ENCODE measurements around the gene FMN1. TPM values are rescaled to one million over a fixed set of nuclear protein-coding genes. Genes with fewer than 3 reads are reported as not detected.

FMN1 gene
- total and polyA plus RNA-seq, 11 donors = 0.61 to 10.6 (median 3.6) TPM

GRCh38 chr15:33084661-33085060, 109.9 kb downstream of the FMN1 start:
- WGBS, 4 donors = 63 to 80% (median 77%) methylated on average over 4 of the region's 4 CpGs
- ATAC-seq = no peak
- no peak for TF ChIP-seq POLR2A (IDR thresholded peaks at IDR 0.05)
- Histone ChIP-seq H3K4me3 (no peak overlapping the region), H3K27me3 (no peaks in the 10 kb centered on the region), H3K4me1 (no peaks in the 10 kb centered on the region), H3K9me3 (no peaks in the 10 kb centered on the region), H3K27ac (no peak overlapping the region), H3K36me3 (no peaks in the 10 kb centered on the region)
- intact Hi-C loops (cut with DNase I) = loop anchor here in 7 of 10 donors (5.0 to 10.0 kb wide), 4 partner anchors 48 to 620 kb away; no protein-coding TSS in a partner anchor
- no peak for DNase-seq

- intact Hi-C loops (cut with DNase I) = loop anchor here in 3 of 10 donors (5.0 to 10.0 kb wide), 2 partner anchors 619 to 621 kb away; no protein-coding TSS in a partner anchor
- Histone ChIP-seq H3K27ac (no peak overlapping the region), H3K4me3 (no peak overlapping the region), H3K27me3 (no peaks in the 10 kb centered on the region), H3K4me1 (no peaks in the 10 kb centered on the region), H3K9me3 (no peaks in the 10 kb centered on the region), H3K36me3 (no peaks in the 10 kb centered on the region)
- ATAC-seq (no peak), DNase-seq (no peak)
- 55 to 67% (median 59%) methylated on average over 6 of the region's 6 CpGs for WGBS, 4 donors
- TF ChIP-seq, protein P1, sequence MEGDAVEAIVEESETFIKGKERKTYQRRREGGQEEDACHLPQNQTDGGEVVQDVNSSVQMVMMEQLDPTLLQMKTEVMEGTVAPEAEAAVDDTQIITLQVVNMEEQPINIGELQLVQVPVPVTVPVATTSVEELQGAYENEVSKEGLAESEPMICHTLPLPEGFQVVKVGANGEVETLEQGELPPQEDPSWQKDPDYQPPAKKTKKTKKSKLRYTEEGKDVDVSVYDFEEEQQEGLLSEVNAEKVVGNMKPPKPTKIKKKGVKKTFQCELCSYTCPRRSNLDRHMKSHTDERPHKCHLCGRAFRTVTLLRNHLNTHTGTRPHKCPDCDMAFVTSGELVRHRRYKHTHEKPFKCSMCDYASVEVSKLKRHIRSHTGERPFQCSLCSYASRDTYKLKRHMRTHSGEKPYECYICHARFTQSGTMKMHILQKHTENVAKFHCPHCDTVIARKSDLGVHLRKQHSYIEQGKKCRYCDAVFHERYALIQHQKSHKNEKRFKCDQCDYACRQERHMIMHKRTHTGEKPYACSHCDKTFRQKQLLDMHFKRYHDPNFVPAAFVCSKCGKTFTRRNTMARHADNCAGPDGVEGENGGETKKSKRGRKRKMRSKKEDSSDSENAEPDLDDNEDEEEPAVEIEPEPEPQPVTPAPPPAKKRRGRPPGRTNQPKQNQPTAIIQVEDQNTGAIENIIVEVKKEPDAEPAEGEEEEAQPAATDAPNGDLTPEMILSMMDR (IDR thresholded peaks at IDR 0.05) = no peak
- TF ChIP-seq POLR2A (IDR thresholded peaks at IDR 0.05) = no peak
Measured at GRCh38 chr15:33083232-33084081, 111.1 kb downstream of the FMN1 start.

GRCh38 chr15:33080006-33080405, 114.5 kb downstream of the FMN1 start:
- no peak for TF ChIP-seq POLR2A (IDR thresholded peaks at IDR 0.05)
- TF ChIP-seq, protein P1 (IDR thresholded peaks at IDR 0.05) = no peak
- H3K27ac ChIP-seq = no peak overlapping the region
- H3K36me3 ChIP-seq = no peaks in the 10 kb centered on the region
- H3K27me3 ChIP-seq = no peaks in the 10 kb centered on the region
- ATAC-seq (no peak), DNase-seq (no peak)
- no peaks in the 10 kb centered on the region for H3K9me3 ChIP-seq
- intact Hi-C loops (cut with DNase I) = loop anchor here in 3 of 10 donors (5.0 to 10.0 kb wide), 2 partner anchors 622 to 625 kb away; no protein-coding TSS in a partner anchor
- H3K4me1 ChIP-seq = no peaks in the 10 kb centered on the region
- 64 to 77% (median 72%) methylated on average over 4 of the region's 4 CpGs for WGBS, 4 donors
- H3K4me3 ChIP-seq = no peak overlapping the region

GRCh38 chr15:33078607-33079006, 115.9 kb downstream of the FMN1 start:
- H3K36me3 ChIP-seq = no peaks in the 10 kb centered on the region
- no peak overlapping the region for H3K4me3 ChIP-seq
- TF ChIP-seq POLR2A (IDR thresholded peaks at IDR 0.05) = no peak
- TF ChIP-seq, protein P1 (IDR thresholded peaks at IDR 0.05) = no peak
- no peaks in the 10 kb centered on the region for H3K9me3 ChIP-seq
- H3K4me1 ChIP-seq = no peaks in the 10 kb centered on the region
- H3K27ac ChIP-seq = no peak overlapping the region
- ATAC-seq = no peak
- H3K27me3 ChIP-seq = no peaks in the 10 kb centered on the region
- intact Hi-C loops (cut with DNase I) = loop anchor here in 1 of 10 donors (5.0 kb wide), 1 partner anchor 56 kb away; no protein-coding TSS in a partner anchor
- no peak for DNase-seq
- WGBS, 4 donors = 78 to 93% (median 83%) methylated on average over 2 of the region's 2 CpGs
